Naive B cell (primary cell): ENCODE results near the gene SECTM1. TPM values are rescaled to one million over a fixed set of nuclear protein-coding genes. Genes with fewer than 3 reads are reported as not detected.

Source experiments
- ATAC-seq, 2 donors: fragments of 150-1000 bp; cut with Tn5 transposase; 2 replicates each; pipeline ENCODE4 v1.10.0; 2021; ENCODE audit warnings: low read depth in 2 of 2, mild to moderate bottlenecking in 2 of 2, moderate library complexity in 2 of 2
- DNase-seq: peaks from one replicate; pipeline ENCODE4 v3.0.0; 2022
- H3K27ac Mint-ChIP-seq, 6 donors: one replicate each; pipeline ENCODE4 v1.8.0; 2020 to 2022; ENCODE audit warnings: mild to moderate bottlenecking in 6 of 6, mixed read lengths in 6 of 6, moderate library complexity in 5 of 6, inconsistent platforms in 2 of 6
- H3K27me3 Mint-ChIP-seq, 3 donors: one replicate each; pipeline ENCODE4 v1.8.0; 2021 to 2022; ENCODE audit warnings: mixed read lengths in 3 of 3, mild to moderate bottlenecking in 1 of 3
- H3K36me3 Mint-ChIP-seq, 2 donors: one replicate each; pipeline ENCODE4 v1.8.0; 2020 to 2022; ENCODE audit warnings: mixed read lengths in 2 of 2, inconsistent platforms in 1 of 2, mild to moderate bottlenecking in 1 of 2
- H3K4me1 Mint-ChIP-seq, 3 donors: one replicate each; pipeline ENCODE4 v1.8.0; 2020 to 2022; ENCODE audit warnings: mixed read lengths in 3 of 3, inconsistent platforms in 1 of 3, mild to moderate bottlenecking in 1 of 3, moderate library complexity in 1 of 3
- H3K4me3 Mint-ChIP-seq, 8 donors: one replicate each; pipeline ENCODE4 v1.8.0; 2020 to 2022; ENCODE audit warnings: mild to moderate bottlenecking in 8 of 8, mixed read lengths in 8 of 8, moderate library complexity in 8 of 8, inconsistent platforms in 2 of 8
- H3K9me3 Mint-ChIP-seq, 7 donors: one replicate each; pipeline ENCODE4 v1.8.0; 2020 to 2022; ENCODE audit warnings: mixed read lengths in 7 of 7, mild to moderate bottlenecking in 5 of 7, inconsistent platforms in 2 of 7, moderate library complexity in 1 of 7
- polyA plus RNA-seq, 6 donors: library from polyadenylated mRNA; unstranded; fragments of 300-500 nt; fragmentation: Illumina TruSeq; gene quantifications; one replicate each; pipeline ENCODE4 v1.2.3, GENCODE V29; 2021; ENCODE audit warnings: low read depth in 6 of 6

Gene SECTM1
- polyA plus RNA-seq, 6 donors from 2014 or later = 0.19 to 2.2 TPM; not detected in 4

- ATAC-seq (peak; percentile 81 to 83), DNase-seq (peak; percentile 98)
- Mint-ChIP-seq H3K4me1 (peaks cover 49 to 86% (median 66%) of the 10 kb centered on the region in 3 donors), H3K27me3 (no peaks in the 10 kb centered on the region), H3K9me3 (no peaks in the 10 kb centered on the region), H3K36me3 (no peaks in the 10 kb centered on the region), H3K27ac (peak overlapping the region; percentile 100), H3K4me3 (peak overlapping the region; percentile 89 to 99 (median 96))
These were observed 35.6 kb downstream of the SECTM1 start for GRCh38 chr17:82297714-82298537.

DNA sequence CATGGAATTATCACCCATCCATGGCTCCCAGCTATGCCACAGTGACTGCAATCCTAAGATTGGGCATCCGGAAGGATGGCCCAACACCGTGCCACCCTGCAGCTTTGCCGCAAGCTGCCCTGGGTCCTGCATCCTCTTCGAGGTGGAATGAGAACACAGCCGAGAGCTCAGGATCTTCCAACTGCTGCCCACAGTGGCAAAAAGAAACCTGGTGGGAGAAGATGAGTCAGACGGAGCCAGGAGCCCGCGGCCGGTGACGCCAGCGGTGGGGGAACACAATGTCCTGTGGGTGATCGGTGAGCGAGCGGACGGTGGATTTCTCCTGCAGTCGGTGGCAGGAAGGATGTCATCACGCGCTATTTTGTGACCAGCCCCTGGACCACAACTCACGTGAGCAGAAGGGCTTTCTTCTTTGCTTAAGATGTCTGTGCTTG lies 36.3 kb downstream of the SECTM1 start:
- Mint-ChIP-seq H3K4me1 (peaks cover 46 to 82% (median 69%) of the 10 kb centered on the region in 3 donors), H3K4me3 (peak overlapping the region; percentile 89 to 99 (median 96)), H3K9me3 (no peaks in the 10 kb centered on the region), H3K27me3 (no peaks in the 10 kb centered on the region), H3K27ac (peak overlapping the region; percentile 100), H3K36me3 (no peaks in the 10 kb centered on the region)
- DNase-seq (peak; percentile 89), ATAC-seq (peak; percentile 18 to 32)

DNA sequence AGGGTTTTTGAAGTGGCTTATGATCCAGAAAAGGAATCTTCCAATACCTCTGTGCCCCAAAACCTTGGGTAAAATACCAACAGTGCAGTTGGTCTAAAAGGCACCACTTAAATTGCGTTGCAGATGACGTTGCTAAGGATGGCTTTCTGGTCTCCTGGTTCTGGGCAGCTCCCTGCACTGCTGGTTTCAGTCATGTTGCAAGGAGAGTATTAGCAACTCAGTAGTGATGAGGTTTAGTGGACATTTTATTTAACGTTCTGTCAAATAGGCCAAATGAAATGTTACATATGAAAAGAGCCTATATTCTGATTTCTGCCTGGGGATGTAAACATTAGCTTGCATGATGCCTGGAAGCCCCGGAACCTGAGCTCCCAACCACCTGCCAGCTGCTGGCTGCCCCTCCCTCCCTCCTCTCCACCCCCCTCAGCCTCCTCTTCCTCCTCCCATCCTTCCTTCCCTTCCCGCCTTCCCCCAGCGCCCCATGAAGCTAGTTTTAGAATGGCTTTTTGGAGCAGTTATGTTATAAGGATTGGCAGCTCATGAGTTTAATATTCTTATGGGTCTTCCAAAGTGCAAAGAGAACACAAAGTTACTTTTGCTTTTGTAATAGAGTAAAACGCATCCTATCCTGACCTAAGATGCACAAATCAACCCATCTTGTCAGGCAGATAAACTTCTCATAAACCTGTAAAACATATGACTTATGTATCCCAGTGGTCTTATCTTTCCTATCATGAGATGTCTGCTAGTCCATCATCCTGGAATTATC lies 36.9 kb downstream of the SECTM1 start:
- Mint-ChIP-seq H3K36me3 (no peaks in the 10 kb centered on the region), H3K4me1 (peaks cover 43 to 77% (median 68%) of the 10 kb centered on the region in 3 donors), H3K27me3 (no peaks in the 10 kb centered on the region), H3K4me3 (peak overlapping the region; percentile 89 to 99 (median 96)), H3K27ac (peak overlapping the region; percentile 100), H3K9me3 (no peaks in the 10 kb centered on the region)
- no peak for ATAC-seq
- DNase-seq = no peak

- Mint-ChIP-seq H3K27ac (peak overlapping the region; percentile 39 to 100 (median 78)), H3K27me3 (no peaks in the 10 kb centered on the region), H3K4me1 (peaks cover 32 to 70% (median 60%) of the 10 kb centered on the region in 3 donors), H3K36me3 (no peaks in the 10 kb centered on the region), H3K4me3 (peak overlapping the region in 4 of 8 donors; percentile 8 to 82 (median 62)), H3K9me3 (no peaks in the 10 kb centered on the region)
- DNase-seq (no peak), ATAC-seq (no peak)
These were observed 38.1 kb downstream of the SECTM1 start for GRCh38 chr17:82295472-82295814.

GRCh38 chr17:82294064-82294773 lies 39.3 kb downstream of the SECTM1 start:
- Mint-ChIP-seq H3K36me3 (no peaks in the 10 kb centered on the region), H3K4me1 (peaks cover 27 to 57% (median 50%) of the 10 kb centered on the region in 3 donors), H3K4me3 (peak overlapping the region; percentile 58 to 82 (median 68)), H3K9me3 (no peaks in the 10 kb centered on the region), H3K27me3 (no peaks in the 10 kb centered on the region), H3K27ac (peak overlapping the region; percentile 43 to 100 (median 94))
- ATAC-seq (no peak), DNase-seq (no peak)

GRCh38 chr17:82292251-82293154 lies 41.1 kb downstream of the SECTM1 start:
- Mint-ChIP-seq H3K27ac (peak overlapping the region; percentile 88 to 100 (median 96)), H3K4me3 (peak overlapping the region; percentile 83 to 93 (median 92)), H3K36me3 (no peaks in the 10 kb centered on the region), H3K27me3 (no peaks in the 10 kb centered on the region), H3K4me1 (peaks cover 16 to 40% (median 34%) of the 10 kb centered on the region in 3 donors), H3K9me3 (no peaks in the 10 kb centered on the region)
- DNase-seq (peak; percentile 95), ATAC-seq (peak; percentile 90 to 93)

- ATAC-seq (no peak), DNase-seq (no peak)
- peak overlapping the region; percentile 68 to 87 (median 84) for H3K4me3 Mint-ChIP-seq
- H3K9me3 Mint-ChIP-seq = no peaks in the 10 kb centered on the region
- H3K36me3 Mint-ChIP-seq = no peaks in the 10 kb centered on the region
- H3K4me1 Mint-ChIP-seq = peaks cover 14 to 32% (median 32%) of the 10 kb centered on the region in 3 donors
- H3K27ac Mint-ChIP-seq = peak overlapping the region in 5 of 6 donors; percentile 58 to 85 (median 66)
- H3K27me3 Mint-ChIP-seq = no peaks in the 10 kb centered on the region
These were observed 41.9 kb downstream of the SECTM1 start for GRCh38 chr17:82291582-82292250.

- ATAC-seq (no peak), DNase-seq (no peak)
- Mint-ChIP-seq H3K27ac (peak overlapping the region in 1 of 6 donors; percentile 90), H3K36me3 (no peaks in the 10 kb centered on the region), H3K4me1 (peaks cover 7 to 16% (median 10%) of the 10 kb centered on the region in 3 donors), H3K4me3 (peak overlapping the region in 3 of 8 donors; percentile 29 to 65 (median 47)), H3K9me3 (no peaks in the 10 kb centered on the region), H3K27me3 (peaks cover 0 to 5% (median 0%) of the 10 kb centered on the region in 3 donors)
These were observed 45.4 kb downstream of the SECTM1 start for GRCh38 chr17:82287868-82288801.

DNA sequence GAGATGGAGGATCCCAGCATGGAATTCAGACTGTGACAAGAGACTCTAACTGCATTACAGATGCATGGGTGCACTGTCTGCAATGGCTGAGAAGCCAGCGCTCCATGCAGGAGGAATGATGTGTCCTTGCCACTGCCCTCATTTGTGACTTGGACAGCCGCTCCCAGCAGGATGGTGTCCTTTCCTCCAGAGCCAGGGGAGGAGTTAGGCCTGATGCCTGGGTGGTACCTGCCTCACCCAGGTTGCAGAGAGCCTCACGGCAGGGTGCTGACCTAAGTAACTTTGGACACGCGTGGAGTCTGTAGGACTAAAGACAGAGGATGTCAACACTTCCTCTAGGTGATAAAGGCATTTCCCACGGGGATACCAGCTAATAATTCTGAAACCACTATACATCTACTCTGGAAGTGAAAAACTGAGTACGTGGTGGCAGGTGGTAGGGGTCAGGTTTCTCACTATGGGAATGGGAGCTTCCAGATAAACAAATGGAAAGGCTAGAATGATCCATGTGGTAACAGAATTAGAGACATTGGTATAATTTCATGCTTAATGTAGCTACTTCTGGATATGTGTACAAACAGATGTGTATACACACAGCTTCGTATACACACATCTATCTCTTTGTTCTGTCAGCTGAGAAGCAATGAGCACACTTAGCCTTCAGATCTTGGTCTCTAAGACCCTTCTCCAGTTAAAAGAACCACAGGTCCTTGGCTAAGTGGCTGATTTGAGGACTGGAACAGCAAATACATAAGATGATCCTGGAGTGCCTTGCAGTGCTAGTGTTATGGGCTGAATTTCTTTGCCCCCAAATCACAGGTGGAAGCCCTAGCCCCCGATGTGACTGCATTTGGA lies 46.3 kb downstream of the SECTM1 start:
- Mint-ChIP-seq H3K9me3 (no peaks in the 10 kb centered on the region), H3K27ac (peak overlapping the region in 1 of 6 donors; percentile 26), H3K4me3 (peak overlapping the region in 1 of 8 donors; percentile 19), H3K27me3 (peaks cover 0 to 5% (median 0%) of the 10 kb centered on the region in 3 donors), H3K36me3 (no peaks in the 10 kb centered on the region), H3K4me1 (peaks cover 7 to 12% (median 10%) of the 10 kb centered on the region in 3 donors)
- DNase-seq = no peak
- no peak for ATAC-seq

- no peaks in the 10 kb centered on the region for H3K9me3 Mint-ChIP-seq
- peaks cover 0 to 5% (median 0%) of the 10 kb centered on the region in 3 donors for H3K27me3 Mint-ChIP-seq
- H3K36me3 Mint-ChIP-seq = no peaks in the 10 kb centered on the region
- no peak overlapping the region for H3K27ac Mint-ChIP-seq
- H3K4me1 Mint-ChIP-seq = peaks cover 0 to 15% (median 5%) of the 10 kb centered on the region in 3 donors
- DNase-seq (no peak), ATAC-seq (no peak)
- H3K4me3 Mint-ChIP-seq = no peak overlapping the region
These were observed 48.4 kb downstream of the SECTM1 start for GRCh38 chr17:82285141-82285540.
